ENCODE results near the gene FARP2.

FARP2 gene

GRCh38 chr2:241489733-241490680, 133.9 kb downstream of the FARP2 start:
- no peak for DNase-seq (ENCODE audit: low spot score)

GRCh38 chr2:241490825-241491506, 134.9 kb downstream of the FARP2 start:
- DNase-seq (ENCODE audit: low spot score): no peak

DNA sequence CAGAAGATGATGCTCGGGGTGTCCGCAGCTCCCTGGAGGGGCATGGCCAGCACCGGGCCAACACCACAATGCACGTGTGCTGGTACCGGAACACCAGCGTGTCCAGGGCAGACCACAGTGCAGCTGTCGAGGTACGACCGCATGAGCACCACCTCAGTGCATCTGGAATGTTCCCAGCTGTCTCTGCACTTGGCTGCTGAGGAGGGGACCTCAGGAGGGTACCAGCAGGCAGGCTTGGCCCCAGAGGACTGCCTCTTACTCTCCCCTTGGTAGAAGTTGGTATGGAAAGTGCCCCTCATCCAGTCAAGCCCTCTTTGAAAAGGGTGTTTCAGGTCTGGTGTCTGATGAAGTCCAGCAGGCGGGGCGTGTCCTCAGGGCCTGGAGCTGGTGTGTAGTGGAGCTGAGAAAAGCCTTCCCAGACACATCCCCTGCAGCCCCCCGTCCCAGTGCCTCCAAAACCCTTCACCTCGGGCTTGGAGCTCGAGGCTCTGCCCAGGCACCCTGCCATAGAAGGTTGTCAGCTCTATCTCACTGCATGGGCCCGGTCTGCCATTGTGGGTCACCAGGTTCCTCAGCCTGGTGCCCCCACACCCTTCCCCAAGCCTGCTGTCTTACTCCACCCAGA, 135.6 kb downstream of the FARP2 start:
- no peak for DNase-seq (ENCODE audit: low spot score)

- no peak for DNase-seq (ENCODE audit: low spot score)
These were observed 136.1 kb downstream of the FARP2 start for GRCh38 chr2:241492174-241492565.

GRCh38 chr2:241493092-241493491, 137.0 kb downstream of the FARP2 start:
- no peak for DNase-seq (ENCODE audit: low spot score)

DNA sequence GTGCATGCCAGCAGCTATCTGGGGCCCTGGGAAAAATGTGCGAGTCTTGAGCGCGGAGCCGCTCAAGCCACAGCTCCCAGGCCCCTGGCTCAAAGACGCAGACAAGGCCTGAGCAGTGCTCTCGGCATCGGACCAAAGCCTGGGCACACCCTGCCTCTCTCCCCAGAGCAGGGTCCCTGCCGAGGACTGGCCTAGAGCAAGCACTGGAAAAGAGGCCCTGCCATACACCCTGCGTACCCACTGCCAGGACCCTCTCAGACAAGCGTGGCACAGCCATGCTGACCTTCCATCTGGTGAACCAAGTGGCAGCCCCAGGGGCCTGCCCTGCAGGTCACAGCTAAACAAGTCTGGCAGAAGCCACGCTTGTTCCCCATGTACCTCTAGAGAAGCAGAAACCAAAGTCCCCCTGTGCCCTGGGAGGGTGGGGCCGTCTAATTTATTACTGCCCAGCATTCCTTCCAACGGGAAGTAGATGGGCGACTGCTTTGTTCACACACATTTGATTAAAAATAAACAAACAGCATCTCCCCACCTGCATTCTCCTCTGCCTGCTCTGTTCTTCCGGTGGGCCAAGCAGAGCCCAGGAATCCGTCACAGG, 138.3 kb downstream of the FARP2 start:
- no peak for DNase-seq (ENCODE audit: low spot score)

DNA sequence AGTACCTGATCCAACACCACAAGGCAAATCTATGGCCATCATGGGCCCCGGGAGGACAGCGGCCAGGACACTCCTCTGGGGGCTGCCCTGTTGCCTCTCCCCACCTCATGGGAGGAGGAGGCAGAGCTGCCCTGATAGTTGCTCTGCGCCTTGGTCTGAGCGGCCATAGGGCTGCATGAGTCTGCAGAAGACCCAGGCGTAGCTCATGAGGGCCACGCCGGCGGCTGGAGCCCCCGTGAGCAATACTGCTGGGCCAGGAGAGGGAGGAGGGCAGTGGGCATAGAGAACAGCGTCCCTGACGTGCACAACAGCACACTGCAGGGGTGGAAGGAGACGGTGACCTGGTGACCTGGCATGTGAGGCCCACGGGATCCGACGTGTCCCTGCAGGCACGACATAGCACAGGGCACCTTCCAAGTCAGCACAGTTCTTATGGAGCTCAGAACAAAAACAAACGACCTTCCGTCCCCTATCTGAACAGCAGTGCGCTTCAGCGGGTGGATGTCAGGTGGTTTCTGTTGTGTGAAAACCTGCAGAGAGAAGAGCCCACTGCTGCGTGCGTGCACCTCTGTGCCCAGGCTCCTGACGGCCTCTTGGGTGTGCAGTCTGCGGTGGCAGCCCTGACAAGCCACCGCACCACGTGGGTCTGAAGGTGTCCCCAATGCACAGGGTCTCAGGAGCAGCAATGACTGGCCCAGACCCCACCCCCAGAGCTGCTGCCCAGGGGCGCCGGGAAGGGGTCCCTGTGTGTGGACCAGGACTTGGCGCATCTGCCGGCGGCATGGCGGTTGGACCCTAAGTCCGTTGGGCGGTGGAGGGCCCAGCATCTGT, 139.3 kb downstream of the FARP2 start:
- DNase-seq (ENCODE audit: low spot score): no peak

- DNase-seq (ENCODE audit: low spot score): no peak
These were observed 140.1 kb downstream of the FARP2 start for GRCh38 chr2:241496003-241496707.

DNA sequence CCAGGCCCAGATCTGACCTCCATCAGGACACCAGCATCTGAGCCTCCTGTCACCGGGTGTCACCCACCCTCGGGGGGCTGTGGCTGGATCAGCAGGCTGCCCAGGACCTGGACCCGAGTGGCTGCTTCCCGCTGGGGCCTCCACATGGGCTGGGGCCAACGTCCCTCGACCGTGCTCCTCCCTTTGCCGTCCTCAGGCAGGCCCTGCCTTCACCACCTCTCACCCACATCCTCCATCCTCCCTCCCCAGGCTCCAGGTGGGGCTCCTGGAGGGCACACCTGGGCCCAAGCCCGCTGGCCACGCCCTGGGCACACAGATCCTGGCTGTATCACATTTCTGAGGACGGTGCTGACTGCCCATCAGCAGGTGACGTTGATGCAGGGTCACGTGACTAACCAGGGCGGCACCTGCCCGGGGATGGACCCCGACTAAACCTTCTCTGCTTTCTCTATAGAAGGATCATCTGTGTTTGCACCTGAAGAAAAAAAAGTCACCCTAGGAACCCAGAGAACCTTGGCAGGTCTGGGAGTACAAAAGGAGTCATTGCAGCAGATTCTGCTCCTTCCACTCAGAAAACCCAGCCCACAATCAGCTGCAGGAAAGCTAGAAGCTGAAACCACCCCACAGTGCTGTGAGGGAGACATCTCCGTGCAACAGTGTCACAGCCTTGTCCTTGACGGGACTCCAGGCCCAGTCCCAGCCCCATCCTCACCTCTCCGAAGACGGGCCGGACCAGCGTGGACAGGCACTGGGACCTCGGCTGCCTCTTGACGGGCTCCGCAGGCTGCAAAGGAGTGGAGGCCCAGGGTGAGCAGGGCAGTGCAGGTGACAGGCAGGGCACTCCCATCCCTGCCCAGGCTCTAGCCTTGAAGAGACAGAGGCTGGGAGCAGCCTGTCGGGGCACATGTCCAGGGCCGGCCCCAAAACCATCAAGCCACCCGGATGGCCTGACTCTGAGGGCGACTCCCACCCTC, 141.1 kb downstream of the FARP2 start:
- no peak for DNase-seq (ENCODE audit: low spot score)

- no peak for DNase-seq (ENCODE audit: low spot score)
These were observed 142.3 kb downstream of the FARP2 start for GRCh38 chr2:241498115-241499070.

- DNase-seq (ENCODE audit: low spot score): no peak
These were observed 143.3 kb downstream of the FARP2 start for GRCh38 chr2:241499146-241499965.

GRCh38 chr2:241500016-241500415, 143.9 kb downstream of the FARP2 start:
- no peak for DNase-seq (ENCODE audit: low spot score)

- no peak for DNase-seq (ENCODE audit: low spot score)
These were observed 144.4 kb downstream of the FARP2 start for GRCh38 chr2:241500431-241500975.

- DNase-seq (ENCODE audit: low spot score): no peak
These were observed 145.0 kb downstream of the FARP2 start for GRCh38 chr2:241501099-241501541.

- no peak for DNase-seq (ENCODE audit: low spot score)
These were observed 145.5 kb downstream of the FARP2 start for GRCh38 chr2:241501551-241501950.

GRCh38 chr2:241502281-241502680, 146.2 kb downstream of the FARP2 start:
- no peak for DNase-seq (ENCODE audit: low spot score)

GRCh38 chr2:241503776-241504392, 147.8 kb downstream of the FARP2 start:
- no peak for DNase-seq (ENCODE audit: low spot score)
